ENCODE data around the gene KLF13. TPM values are rescaled to one million over a fixed set of nuclear protein-coding genes. Genes with fewer than 3 reads are reported as not detected.

Gene KLF13
- total RNA-seq, 6 experiments from 2014 or later, result 22.5 to 29.1 (median 23.5) TPM

DNA sequence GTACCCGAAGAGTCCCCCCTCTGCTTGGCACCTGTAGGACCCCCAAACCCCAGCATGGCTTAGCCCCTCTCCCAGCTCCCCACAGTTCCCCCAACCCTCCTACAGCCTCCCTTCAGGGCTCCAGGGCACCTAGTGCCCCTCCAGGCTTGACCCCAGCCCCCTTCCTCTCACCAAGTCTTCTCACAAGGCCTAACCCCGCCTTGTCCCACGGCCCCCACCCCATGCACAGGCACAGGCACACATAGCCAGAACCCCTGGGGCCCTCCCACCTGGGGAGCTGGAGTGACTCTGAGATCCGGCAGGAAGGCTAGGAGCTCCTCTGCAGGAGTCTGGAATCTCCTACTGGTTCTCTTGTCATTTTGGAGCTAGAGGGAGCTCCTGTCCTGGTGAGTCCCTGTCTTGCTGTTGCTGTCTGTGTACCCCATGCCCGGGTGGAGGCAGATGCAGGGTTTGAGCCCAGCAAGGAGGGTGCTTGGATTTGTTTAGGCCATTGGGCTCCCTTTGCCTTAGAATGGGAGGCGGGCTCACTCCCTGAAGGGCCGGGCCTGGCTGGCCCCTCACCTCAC is 39.6 kb downstream of the KLF13 start:
- Mint-ChIP-seq H3K4me3 (peak overlapping the region; percentile 60), H3K36me3 (ENCODE audit: low read depth) (peaks cover 12% of the 10 kb centered on the region), H3K9me3 (peaks cover 4% of the 10 kb centered on the region), H3K4me1 (ENCODE audit: low read depth) (peaks cover 47% of the 10 kb centered on the region), H3K27me3 (ENCODE audit: insufficient read depth) (peaks cover 1% of the 10 kb centered on the region; the same call in 1 of the 2 replicates), H3K27ac (peak overlapping the region; percentile 51; the same call in 1 of the 2 replicates)
- TF ChIP-seq, protein P1, sequence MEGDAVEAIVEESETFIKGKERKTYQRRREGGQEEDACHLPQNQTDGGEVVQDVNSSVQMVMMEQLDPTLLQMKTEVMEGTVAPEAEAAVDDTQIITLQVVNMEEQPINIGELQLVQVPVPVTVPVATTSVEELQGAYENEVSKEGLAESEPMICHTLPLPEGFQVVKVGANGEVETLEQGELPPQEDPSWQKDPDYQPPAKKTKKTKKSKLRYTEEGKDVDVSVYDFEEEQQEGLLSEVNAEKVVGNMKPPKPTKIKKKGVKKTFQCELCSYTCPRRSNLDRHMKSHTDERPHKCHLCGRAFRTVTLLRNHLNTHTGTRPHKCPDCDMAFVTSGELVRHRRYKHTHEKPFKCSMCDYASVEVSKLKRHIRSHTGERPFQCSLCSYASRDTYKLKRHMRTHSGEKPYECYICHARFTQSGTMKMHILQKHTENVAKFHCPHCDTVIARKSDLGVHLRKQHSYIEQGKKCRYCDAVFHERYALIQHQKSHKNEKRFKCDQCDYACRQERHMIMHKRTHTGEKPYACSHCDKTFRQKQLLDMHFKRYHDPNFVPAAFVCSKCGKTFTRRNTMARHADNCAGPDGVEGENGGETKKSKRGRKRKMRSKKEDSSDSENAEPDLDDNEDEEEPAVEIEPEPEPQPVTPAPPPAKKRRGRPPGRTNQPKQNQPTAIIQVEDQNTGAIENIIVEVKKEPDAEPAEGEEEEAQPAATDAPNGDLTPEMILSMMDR (IDR thresholded peaks at IDR 0.05), result no peak; the same call in none of the 2 replicates
- peak; percentile 13 for DNase-seq

DNA sequence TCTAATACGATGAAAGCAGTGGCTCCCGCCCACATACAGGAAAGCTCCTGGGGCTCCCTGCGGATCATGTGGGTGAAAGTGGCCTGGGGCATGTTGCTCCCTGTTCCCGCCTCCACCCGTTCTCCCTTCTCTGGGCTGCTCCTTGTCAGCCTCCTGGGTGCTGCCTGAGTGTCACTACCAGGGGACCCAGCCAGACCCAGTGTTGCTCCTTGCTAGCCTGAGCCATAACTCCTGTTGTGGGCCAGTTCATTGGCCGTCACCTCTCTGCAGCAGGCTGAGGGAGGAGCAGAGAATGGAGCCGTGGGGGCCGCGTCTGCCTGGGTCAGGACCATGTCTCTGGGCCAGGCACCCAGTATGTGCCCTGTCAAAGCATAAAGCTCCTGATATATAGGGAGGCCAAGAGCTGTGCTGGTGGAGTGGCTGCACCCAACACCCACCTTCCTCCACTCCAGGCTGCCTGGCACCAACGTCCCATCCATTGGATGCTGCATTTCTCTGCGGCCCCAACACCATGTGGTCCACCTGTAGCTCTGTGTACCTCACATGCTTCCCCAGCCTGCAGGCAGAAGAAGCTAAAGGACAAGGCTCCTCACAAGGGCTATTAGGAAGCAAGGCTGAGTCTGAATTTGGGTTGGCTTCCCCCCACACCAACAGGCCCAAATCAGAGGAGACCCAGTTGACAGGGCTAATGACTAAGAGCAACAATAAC is 40.5 kb downstream of the KLF13 start:
- H3K27me3 Mint-ChIP-seq (ENCODE audit: insufficient read depth), result peaks cover 1% of the 10 kb centered on the region; the same call in 1 of the 2 replicates
- TF ChIP-seq, protein P1 (IDR thresholded peaks at IDR 0.05), result no peak
- peaks cover 4% of the 10 kb centered on the region for H3K9me3 Mint-ChIP-seq
- H3K36me3 Mint-ChIP-seq (ENCODE audit: low read depth), result peaks cover 13% of the 10 kb centered on the region
- no peak overlapping the region for H3K4me3 Mint-ChIP-seq
- peaks cover 46% of the 10 kb centered on the region for H3K4me1 Mint-ChIP-seq (ENCODE audit: low read depth)
- no peak for DNase-seq
- H3K27ac Mint-ChIP-seq, result no peak overlapping the region

DNA sequence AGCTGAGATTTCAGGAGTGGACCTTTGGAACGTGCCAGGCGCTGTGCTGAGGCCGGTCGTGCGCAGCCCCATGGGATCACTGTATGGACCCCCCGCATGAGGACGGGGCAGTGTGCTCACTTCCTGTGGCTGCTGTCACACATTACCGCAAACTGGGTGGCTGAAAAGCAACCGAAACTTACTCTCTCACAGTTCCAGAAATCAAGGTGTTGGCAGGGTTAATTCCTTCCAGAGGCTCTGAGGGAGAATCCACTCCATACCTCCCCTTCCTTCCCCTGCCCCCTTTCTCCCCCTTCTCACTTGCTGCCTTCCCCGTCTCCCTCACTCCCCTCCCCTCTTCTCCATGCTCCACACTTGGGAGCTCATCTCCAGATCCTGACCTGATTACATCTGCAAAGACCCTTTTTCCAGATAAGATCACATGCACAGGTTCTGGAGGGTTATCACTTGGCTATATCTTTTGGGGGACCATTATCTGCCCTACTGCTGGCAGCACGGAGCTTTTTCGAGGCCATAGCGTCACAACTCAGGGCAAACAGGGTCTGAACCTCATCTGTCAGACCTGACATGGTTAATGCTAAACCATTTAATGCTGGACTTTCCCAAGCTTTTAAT is 41.2 kb downstream of the KLF13 start:
- peaks cover 19% of the 10 kb centered on the region for H3K36me3 Mint-ChIP-seq (ENCODE audit: low read depth)
- TF ChIP-seq, protein P1 (IDR thresholded peaks at IDR 0.05), result no peak
- no peak for DNase-seq
- H3K9me3 Mint-ChIP-seq, result peaks cover 4% of the 10 kb centered on the region
- no peak overlapping the region for H3K4me3 Mint-ChIP-seq
- no peak overlapping the region for H3K27ac Mint-ChIP-seq
- H3K4me1 Mint-ChIP-seq (ENCODE audit: low read depth), result peaks cover 53% of the 10 kb centered on the region
- H3K27me3 Mint-ChIP-seq (ENCODE audit: insufficient read depth), result peaks cover 1% of the 10 kb centered on the region; the same call in 1 of the 2 replicates

DNA sequence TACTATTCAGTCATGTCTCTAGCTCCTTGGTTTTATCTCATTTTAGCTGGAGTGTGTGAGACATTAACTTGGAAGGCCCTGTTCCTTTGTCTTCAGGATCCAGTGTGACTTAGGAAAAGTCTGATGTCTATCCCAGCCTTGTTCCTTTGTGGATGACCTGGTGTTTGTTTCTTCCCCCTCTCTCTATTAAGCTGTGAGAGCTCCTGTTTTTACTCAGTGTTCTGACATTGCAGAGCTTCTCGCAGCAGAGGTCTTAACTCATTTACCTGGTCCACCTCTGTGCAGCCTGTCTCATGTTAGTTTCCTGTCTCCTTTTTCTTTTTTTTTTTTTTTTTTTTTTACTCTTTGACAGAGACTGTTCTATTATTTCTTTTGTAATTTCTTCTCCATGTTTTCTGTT is 43.1 kb downstream of the KLF13 start:
- TF ChIP-seq, protein P1 (IDR thresholded peaks at IDR 0.05), result no peak
- Mint-ChIP-seq H3K4me3 (no peak overlapping the region), H3K27ac (no peak overlapping the region), H3K27me3 (ENCODE audit: insufficient read depth) (peaks cover 5% of the 10 kb centered on the region; the same call in 1 of the 2 replicates), H3K36me3 (ENCODE audit: low read depth) (peaks cover 19% of the 10 kb centered on the region), H3K9me3 (peaks cover 4% of the 10 kb centered on the region), H3K4me1 (ENCODE audit: low read depth) (peaks cover 52% of the 10 kb centered on the region)
- no peak for DNase-seq

DNA sequence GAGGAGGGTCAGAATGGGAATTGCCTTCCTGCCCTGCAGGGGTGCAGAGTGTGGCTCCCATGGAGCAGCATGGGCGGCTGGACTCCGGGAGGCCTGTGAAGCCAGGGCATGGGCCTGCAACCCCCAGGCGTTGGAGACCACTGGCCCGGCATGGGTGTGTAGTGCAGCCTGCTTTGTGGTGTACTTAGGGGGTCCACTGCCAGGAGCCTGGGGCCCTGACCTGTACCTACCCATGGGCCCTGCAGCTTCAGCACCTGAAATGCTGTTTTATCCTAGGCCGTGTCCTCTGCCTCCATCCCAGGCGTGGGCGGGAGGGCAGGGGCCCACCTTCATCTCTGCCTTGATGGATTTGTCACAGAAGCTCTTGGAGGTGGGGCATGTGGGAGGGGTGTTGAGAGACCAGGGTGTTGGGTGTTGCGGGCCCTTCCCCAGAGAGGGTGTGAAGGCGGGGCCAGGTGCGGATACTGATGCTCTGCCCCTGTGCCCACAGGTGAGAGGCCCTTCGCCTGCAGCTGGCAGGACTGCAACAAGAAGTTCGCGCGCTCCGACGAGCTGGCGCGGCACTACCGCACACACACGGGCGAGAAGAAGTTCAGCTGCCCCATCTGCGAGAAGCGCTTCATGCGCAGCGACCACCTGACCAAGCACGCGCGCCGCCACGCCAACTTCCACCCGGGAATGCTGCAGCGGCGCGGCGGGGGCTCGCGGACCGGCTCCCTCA is 45.0 kb downstream of the KLF13 start:
- no peak overlapping the region for H3K4me3 Mint-ChIP-seq
- H3K9me3 Mint-ChIP-seq, result peaks cover 4% of the 10 kb centered on the region
- TF ChIP-seq, protein P1 (IDR thresholded peaks at IDR 0.05), result no peak
- peaks cover 40% of the 10 kb centered on the region for H3K4me1 Mint-ChIP-seq (ENCODE audit: low read depth)
- H3K27ac Mint-ChIP-seq, result no peak overlapping the region
- H3K27me3 Mint-ChIP-seq (ENCODE audit: insufficient read depth), result peaks cover 5% of the 10 kb centered on the region; the same call in 1 of the 2 replicates
- peaks cover 19% of the 10 kb centered on the region for H3K36me3 Mint-ChIP-seq (ENCODE audit: low read depth)
- DNase-seq, result no peak
